SK-N-SH treated with all-trans-retinoic acid at 6 μM for 48 hours (cell line): Measurements from ENCODE around the gene CDS1.

Experiments used
- ATAC-seq: fragments of 200-7000 bp; cut with Tn5 transposase; 3 replicates; pipeline ENCODE4 v1.9.1; 2020; ENCODE audit warnings: mild to moderate bottlenecking, moderate library complexity
- ARNTL ChIP-seq: fragments of 450-650 bp; formaldehyde crosslinking; IDR thresholded peaks from 2 replicates; pipeline ENCODE4 v1.5.0; 2020; ENCODE audit warnings: low read depth, mild to moderate bottlenecking, moderate library complexity, borderline replicate concordance
- BACH2 ChIP-seq: fragments of 250-450 bp; sonication (Bioruptor Pico); IDR thresholded peaks from 2 replicates; pipeline ENCODE4 v1.9.0; 2021; ENCODE audit warnings: mild to moderate bottlenecking, borderline replicate concordance
- CREB5 ChIP-seq: fragments of 250-450 bp; sonication (Bioruptor Pico); IDR thresholded peaks from 2 replicates; pipeline ENCODE4 v1.5.1; 2020; ENCODE audit warnings: low read depth, mild to moderate bottlenecking, moderate library complexity
- CSDC2 ChIP-seq: fragments of 250-450 bp; sonication (Bioruptor Pico); IDR thresholded peaks from 2 replicates; pipeline ENCODE4 v1.5.0; 2020; ENCODE audit warnings: mild to moderate bottlenecking, moderate library complexity
- CSRNP3 ChIP-seq: fragments of 250-450 bp; sonication (Bioruptor Pico); IDR thresholded peaks from 2 replicates; pipeline ENCODE4 v1.5.1; 2021; ENCODE audit warnings: mild to moderate bottlenecking, moderate library complexity
- GLIS3 ChIP-seq: fragments of 250-450 bp; sonication (Bioruptor Pico); IDR thresholded peaks from 2 replicates; pipeline ENCODE4 v1.5.0; 2020; ENCODE audit warnings: mild to moderate bottlenecking, moderate library complexity
- ISL1 ChIP-seq: fragments of 250-450 bp; sonication (Bioruptor Pico); IDR thresholded peaks from 2 replicates; pipeline ENCODE4 v2.1.2; 2022; ENCODE audit warnings: mild to moderate bottlenecking, moderate library complexity
- OSR1 ChIP-seq: fragments of 250-450 bp; sonication (Bioruptor Pico); IDR thresholded peaks from 2 replicates; pipeline ENCODE4 v1.8.0; 2022; ENCODE audit warnings: moderate library complexity, mild to moderate bottlenecking, inconsistent platforms
- POU6F1 ChIP-seq: fragments of 250-450 bp; sonication (Bioruptor Pico); IDR thresholded peaks from 2 replicates; pipeline ENCODE4 v1.8.0; 2021; ENCODE audit warnings: low read depth, mild to moderate bottlenecking, moderate library complexity, borderline replicate concordance
- PPARA ChIP-seq: fragments of 250-450 bp; sonication (Bioruptor Pico); IDR thresholded peaks from 2 replicates; pipeline ENCODE4 v1.5.0; 2020; ENCODE audit warnings: mild to moderate bottlenecking, borderline replicate concordance
- SNAI2 ChIP-seq: fragments of 250-450 bp; sonication (Bioruptor Pico); IDR thresholded peaks from 2 replicates; pipeline ENCODE4 v1.5.0; 2020; ENCODE audit warnings: mild to moderate bottlenecking, moderate library complexity
- TCF4 ChIP-seq: fragments of 250-450 bp; sonication (Bioruptor Pico); IDR thresholded peaks from 2 replicates; pipeline ENCODE4 v1.8.0; 2021; ENCODE audit warnings: mild to moderate bottlenecking, moderate library complexity, borderline replicate concordance
- TOX ChIP-seq: fragments of 250-450 bp; sonication (Bioruptor Pico); IDR thresholded peaks from 2 replicates; pipeline ENCODE4 v1.8.0; 2021; ENCODE audit warnings: mild to moderate bottlenecking, moderate library complexity, borderline replicate concordance
- TSHZ2 ChIP-seq: fragments of 250-450 bp; sonication (Bioruptor Pico); IDR thresholded peaks from 2 replicates; pipeline ENCODE4 v1.5.0; 2020; ENCODE audit warnings: mild to moderate bottlenecking, moderate library complexity
- ZC3H10 ChIP-seq: fragments of 250-450 bp; sonication (Bioruptor Pico); IDR thresholded peaks from 2 replicates; pipeline ENCODE4 v1.5.1; 2021; ENCODE audit warnings: mild to moderate bottlenecking, moderate library complexity
- ZFP3 ChIP-seq: fragments of 250-450 bp; sonication (Bioruptor Pico); IDR thresholded peaks from 2 replicates; pipeline ENCODE4 v1.5.0; 2020; ENCODE audit warnings: mild to moderate bottlenecking, moderate library complexity
- ZFP30 ChIP-seq: fragments of 450-650 bp; formaldehyde crosslinking; IDR thresholded peaks from 2 replicates; pipeline ENCODE4 v1.5.0; 2022; ENCODE audit warnings: mild to moderate bottlenecking, moderate library complexity
- ZNF565 ChIP-seq: fragments of 450-650 bp; formaldehyde crosslinking; conservative IDR thresholded peaks from 2 replicates; pipeline ENCODE4 v1.5.0; 2020; ENCODE audit warnings: low read depth, mild to moderate bottlenecking, moderate library complexity
- ZNF8 ChIP-seq: fragments of 450-650 bp; formaldehyde crosslinking; IDR thresholded peaks from 2 replicates; pipeline ENCODE4 v1.5.0; 2020; ENCODE audit warnings: mild to moderate bottlenecking, moderate library complexity

Gene CDS1

GRCh38 chr4:84583876-84584380, 1.0 kb downstream of the CDS1 start:
- TF ChIP-seq CSRNP3, result no peak
- ATAC-seq, result peak; percentile 2; the same call in 1 of the 3 replicates

GRCh38 chr4:84585251-84585650, 2.3 kb downstream of the CDS1 start:
- TF ChIP-seq PPARA (CRISPR knock-in tag) (no peak), ZFP3 (CRISPR knock-in tag) (no peak), ZC3H10 (CRISPR knock-in tag) (no peak), SNAI2 (CRISPR knock-in tag) (no peak), POU6F1 (CRISPR knock-in tag) (no peak)
- ATAC-seq, result no peak

GRCh38 chr4:84594724-84595123, 11.8 kb downstream of the CDS1 start:
- no peak for TF ChIP-seq SNAI2 (CRISPR knock-in tag)
- TF ChIP-seq ZFP3 (CRISPR knock-in tag), result no peak
- TF ChIP-seq POU6F1 (CRISPR knock-in tag), result no peak
- no peak for TF ChIP-seq ZNF565 (CRISPR knock-in tag)
- no peak for TF ChIP-seq BACH2 (CRISPR knock-in tag)
- TF ChIP-seq CSDC2 (CRISPR knock-in tag), result no peak
- no peak for TF ChIP-seq ZC3H10 (CRISPR knock-in tag)
- TF ChIP-seq CREB5 (CRISPR knock-in tag), result no peak
- no peak for TF ChIP-seq ZFP30
- TF ChIP-seq ZNF8, result no peak
- TF ChIP-seq GLIS3 (CRISPR knock-in tag), result no peak
- TF ChIP-seq TOX (CRISPR knock-in tag), result no peak
- ATAC-seq, result no peak

- no peak for ATAC-seq
- TF ChIP-seq POU6F1 (CRISPR knock-in tag) (no peak), TSHZ2 (CRISPR knock-in tag) (no peak), ISL1 (CRISPR knock-in tag) (no peak), ZC3H10 (CRISPR knock-in tag) (no peak), CSDC2 (CRISPR knock-in tag) (no peak), TOX (CRISPR knock-in tag) (no peak), ZNF565 (CRISPR knock-in tag) (no peak), ARNTL (CRISPR knock-in tag) (no peak), OSR1 (CRISPR knock-in tag) (no peak), TCF4 (CRISPR knock-in tag) (no peak)
Observed at GRCh38 chr4:84596826-84597225, 13.9 kb downstream of the CDS1 start.
